ENCODE measurements around the gene MT1HL1.

Gene MT1HL1

GRCh38 chr1:236966636-236967035, 37.6 kb downstream of the MT1HL1 start:
- no peak for DNase-seq

- DNase-seq: no peak
These were observed 40.3 kb downstream of the MT1HL1 start for GRCh38 chr1:236963920-236964319.

- DNase-seq: no peak
These were observed 45.1 kb downstream of the MT1HL1 start for GRCh38 chr1:236959112-236959511.

GRCh38 chr1:236957235-236957634, 47.0 kb downstream of the MT1HL1 start:
- DNase-seq: no peak
